H1 (cell line): ENCODE measurements around the gene NMUR1. TPM values are rescaled to one million over a fixed set of nuclear protein-coding genes. Genes with fewer than 3 reads are reported as not detected.

Source experiments
- CBX8 ChIP-seq: fragments of 300-800, 300-1000 bp; sonication (generic); IDR thresholded peaks from 2 replicates; pipeline ENCODE4 v1.7.1; 2016; ENCODE audit warnings: low read depth, low read length, borderline replicate concordance
- CHD7 ChIP-seq: fragments of 300-600 bp; sonication (generic); IDR thresholded peaks from 2 replicates; pipeline ENCODE4 v1.7.1; 2012; ENCODE audit warnings: low read length, moderate library complexity, mild to moderate bottlenecking, inconsistent platforms; ENCODE audit not compliant: insufficient replicate concordance
- KDM1A ChIP-seq: fragments of 200-600, 300-600 bp; sonication (generic); IDR thresholded peaks from 2 replicates; pipeline ENCODE4 v1.7.1; 2016; ENCODE audit warnings: mild to moderate bottlenecking, low read length, borderline replicate concordance
- MAFK ChIP-seq: IDR thresholded peaks from 2 replicates; pipeline ENCODE4 v1.6.1; 2012; ENCODE audit warnings: low read depth, mild to moderate bottlenecking, improper control_type of control experiment, low read length
- NANOG ChIP-seq: IDR thresholded peaks from 2 replicates; pipeline ENCODE4 v1.6.1; 2011; ENCODE audit warnings: low read length, low read depth, mild to moderate bottlenecking, inconsistent platforms; ENCODE audit not compliant: insufficient read depth, poor library complexity, severe bottlenecking
- RAD21 ChIP-seq, 2 experiments: IDR thresholded peaks in 1 of 2; conservative IDR thresholded peaks in 1 of 2; 2 replicates each; pipeline ENCODE4 v1.6.1; 2011; ENCODE audit warnings: low read depth in 2 of 2, low read length in 2 of 2, improper control_type of control experiment in 1 of 2, inconsistent platforms in 1 of 2, mild to moderate bottlenecking in 1 of 2, moderate library complexity in 1 of 2
- SRF ChIP-seq: IDR thresholded peaks from 2 replicates; pipeline ENCODE4 v1.6.1; 2011; ENCODE audit warnings: mild to moderate bottlenecking, low read depth, low read length, moderate library complexity
- polyA plus RNA-seq, 7 experiments: library from polyadenylated mRNA; depleted of rRNA in 3 of 7; stranded (reverse) in 5 of 7; unstranded in 2 of 7; fragments of >200 nt in 5 of 7; fragments of 200-250 nt in 2 of 7; gene quantifications; 1 replicate in 5 of 7; 2 replicates in 1 of 7; 4 replicates in 1 of 7; pipeline versions ENCODE4 v1.2.1 to v1.2.3, GENCODE V29; 2011 to 2013; ENCODE audit warnings: missing spikeins in 2 of 7, mixed read lengths in 2 of 7
- total RNA-seq: library from RNA; stranded (reverse); fragmentation: NEBNext Ultra II Directional; extraction: Animal tissue kit (Norgen Biotek cat#: 25700); gene quantifications from 2 replicates; pipeline ENCODE4 v1.2.1, GENCODE V29; 2021
- TF ChIP-seq, protein P1 (sequence below), 3 experiments: IDR thresholded peaks; 1 replicate in 2 of 3; 2 replicates in 1 of 3; pipeline versions ENCODE4 v1.5.1 to v1.6.1; 2011; ENCODE audit warnings: low read length in 3 of 3, mild to moderate bottlenecking in 3 of 3, inconsistent platforms in 2 of 3, low read depth in 1 of 3, moderate library complexity in 1 of 3; ENCODE audit not compliant: insufficient read depth in 1 of 3; ENCODE audit errors: control extremely low read depth in 1 of 3

The NMUR1 gene
- total and polyA plus RNA-seq, 2 of the 8 experiments (the other 6 are each of a cell fraction or from before 2014, with no cell fraction given), result 0.56 to 1.5 TPM

GRCh38 chr2:231541645-231542044, 11.4 kb upstream of the NMUR1 start (continued):
- TF ChIP-seq, protein P1, sequence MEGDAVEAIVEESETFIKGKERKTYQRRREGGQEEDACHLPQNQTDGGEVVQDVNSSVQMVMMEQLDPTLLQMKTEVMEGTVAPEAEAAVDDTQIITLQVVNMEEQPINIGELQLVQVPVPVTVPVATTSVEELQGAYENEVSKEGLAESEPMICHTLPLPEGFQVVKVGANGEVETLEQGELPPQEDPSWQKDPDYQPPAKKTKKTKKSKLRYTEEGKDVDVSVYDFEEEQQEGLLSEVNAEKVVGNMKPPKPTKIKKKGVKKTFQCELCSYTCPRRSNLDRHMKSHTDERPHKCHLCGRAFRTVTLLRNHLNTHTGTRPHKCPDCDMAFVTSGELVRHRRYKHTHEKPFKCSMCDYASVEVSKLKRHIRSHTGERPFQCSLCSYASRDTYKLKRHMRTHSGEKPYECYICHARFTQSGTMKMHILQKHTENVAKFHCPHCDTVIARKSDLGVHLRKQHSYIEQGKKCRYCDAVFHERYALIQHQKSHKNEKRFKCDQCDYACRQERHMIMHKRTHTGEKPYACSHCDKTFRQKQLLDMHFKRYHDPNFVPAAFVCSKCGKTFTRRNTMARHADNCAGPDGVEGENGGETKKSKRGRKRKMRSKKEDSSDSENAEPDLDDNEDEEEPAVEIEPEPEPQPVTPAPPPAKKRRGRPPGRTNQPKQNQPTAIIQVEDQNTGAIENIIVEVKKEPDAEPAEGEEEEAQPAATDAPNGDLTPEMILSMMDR (IDR thresholded peaks at IDR 0.05; ENCODE audit: control extremely low read depth in 1 of 3, insufficient read depth in 1 of 3, low read depth in 1 of 3, low read length in 3 of 3), result peak; percentile 93 to 98 (median 93)
- no peak for TF ChIP-seq NANOG
- no peak for TF ChIP-seq KDM1A
- no peak for TF ChIP-seq SRF
- no peak for TF ChIP-seq CBX8
- peak; percentile 31; the same call in 1 of the 2 replicates for TF ChIP-seq MAFK
- no peak for TF ChIP-seq CHD7
- peak; percentile 54 to 70; a peak in 3 of 4 replicates for TF ChIP-seq RAD21 (IDR thresholded peaks at IDR 0.05 in 1 of 2, conservative IDR thresholded peaks at IDR 0.05 in 1 of 2; ENCODE audit: low read depth in 2 of 2, low read length in 2 of 2)
